Duodenal mucosa (tissue), 2 donors: Measurements from ENCODE around the gene TOPORS.

Experiments
- H3K27ac ChIP-seq: one replicate; pipeline ENCODE4 v1.7.0; 2013; ENCODE audit warnings: low read depth, low read length
- H3K27me3 ChIP-seq, 2 donors: one replicate each; pipeline ENCODE4 v1.7.0; 2013; ENCODE audit warnings: low read length in 2 of 2, control low read depth in 1 of 2; ENCODE audit not compliant: insufficient read depth in 2 of 2, control insufficient read depth in 1 of 2
- H3K36me3 ChIP-seq, 2 donors: one replicate each; pipeline ENCODE4 v1.7.0; 2013; ENCODE audit warnings: low read length in 2 of 2, control low read depth in 1 of 2; ENCODE audit not compliant: insufficient read depth in 2 of 2, control insufficient read depth in 1 of 2
- H3K4me1 ChIP-seq, 2 donors: one replicate each; pipeline ENCODE4 v1.7.0; 2013; ENCODE audit warnings: low read length in 2 of 2, control low read depth in 1 of 2; ENCODE audit not compliant: insufficient read depth in 2 of 2, control insufficient read depth in 1 of 2
- H3K4me3 ChIP-seq, 2 donors: one replicate each; pipeline ENCODE4 v1.7.0; 2013; ENCODE audit warnings: low read length in 2 of 2, low read depth in 1 of 2
- H3K9ac ChIP-seq, 2 donors: one replicate each; pipeline ENCODE4 v1.7.0; 2013; ENCODE audit warnings: low read length in 2 of 2, low read depth in 1 of 2
- H3K9me3 ChIP-seq, 2 donors: one replicate each; pipeline ENCODE4 v1.7.0; 2013; ENCODE audit warnings: low read length in 2 of 2, control low read depth in 1 of 2; ENCODE audit not compliant: control insufficient read depth in 1 of 2

The TOPORS gene

GRCh38 chr9:32516241-32516640, 36.1 kb downstream of the TOPORS start:
- Histone ChIP-seq H3K27ac (no peak overlapping the region), H3K4me1 (no peaks in the 10 kb centered on the region), H3K9ac (no peak overlapping the region), H3K4me3 (no peak overlapping the region), H3K36me3 (no peaks in the 10 kb centered on the region), H3K9me3 (peaks cover 0 to 4% of the 10 kb centered on the region in 2 donors), H3K27me3 (no peaks in the 10 kb centered on the region)

- H3K4me1 ChIP-seq: no peaks in the 10 kb centered on the region
- no peaks in the 10 kb centered on the region for H3K27me3 ChIP-seq
- H3K9ac ChIP-seq: no peak overlapping the region
- no peak overlapping the region for H3K27ac ChIP-seq
- no peaks in the 10 kb centered on the region for H3K9me3 ChIP-seq
- H3K4me3 ChIP-seq: no peak overlapping the region
- H3K36me3 ChIP-seq: no peaks in the 10 kb centered on the region
Observed at GRCh38 chr9:32508728-32509127, 43.7 kb downstream of the TOPORS start.

GRCh38 chr9:32503008-32503407, 49.4 kb downstream of the TOPORS start:
- no peak overlapping the region for H3K27ac ChIP-seq
- H3K4me3 ChIP-seq: no peak overlapping the region
- H3K36me3 ChIP-seq: peaks cover 6 to 19% of the 10 kb centered on the region in 2 donors
- H3K4me1 ChIP-seq: no peaks in the 10 kb centered on the region
- H3K27me3 ChIP-seq: no peaks in the 10 kb centered on the region
- H3K9me3 ChIP-seq: no peaks in the 10 kb centered on the region
- H3K9ac ChIP-seq: no peak overlapping the region

GRCh38 chr9:32502464-32502863, 49.9 kb downstream of the TOPORS start:
- Histone ChIP-seq H3K9ac (no peak overlapping the region), H3K4me1 (no peaks in the 10 kb centered on the region), H3K9me3 (no peaks in the 10 kb centered on the region), H3K4me3 (no peak overlapping the region), H3K27ac (no peak overlapping the region), H3K36me3 (peaks cover 8 to 20% of the 10 kb centered on the region in 2 donors), H3K27me3 (no peaks in the 10 kb centered on the region)

- Histone ChIP-seq H3K4me1 (no peaks in the 10 kb centered on the region), H3K36me3 (peaks cover 8 to 20% of the 10 kb centered on the region in 2 donors), H3K27ac (no peak overlapping the region), H3K9ac (no peak overlapping the region), H3K27me3 (no peaks in the 10 kb centered on the region), H3K9me3 (no peaks in the 10 kb centered on the region), H3K4me3 (no peak overlapping the region)
Observed at GRCh38 chr9:32501868-32502267, 50.5 kb downstream of the TOPORS start.

GRCh38 chr9:32500768-32501167, 51.6 kb downstream of the TOPORS start:
- no peak overlapping the region for H3K9ac ChIP-seq
- no peak overlapping the region for H3K27ac ChIP-seq
- no peaks in the 10 kb centered on the region for H3K27me3 ChIP-seq

GRCh38 chr9:32497921-32498320, 54.5 kb downstream of the TOPORS start:
- Histone ChIP-seq H3K9ac (no peak overlapping the region), H3K9me3 (no peaks in the 10 kb centered on the region), H3K4me1 (no peaks in the 10 kb centered on the region), H3K36me3 (peaks cover 8 to 16% of the 10 kb centered on the region in 2 donors), H3K27me3 (no peaks in the 10 kb centered on the region), H3K4me3 (no peak overlapping the region), H3K27ac (no peak overlapping the region)

More at GRCh38 chr9:32500768-32501167, 51.6 kb downstream of the TOPORS start:
- Histone ChIP-seq H3K9me3 (no peaks in the 10 kb centered on the region), H3K4me1 (no peaks in the 10 kb centered on the region), H3K36me3 (peaks cover 8 to 20% of the 10 kb centered on the region in 2 donors), H3K4me3 (no peak overlapping the region)

GRCh38 chr9:32490601-32491000, 61.8 kb downstream of the TOPORS start:
- Histone ChIP-seq H3K27me3 (no peaks in the 10 kb centered on the region), H3K9me3 (no peaks in the 10 kb centered on the region), H3K27ac (no peak overlapping the region), H3K9ac (no peak overlapping the region), H3K36me3 (peaks cover 13 to 29% of the 10 kb centered on the region in 2 donors), H3K4me1 (no peaks in the 10 kb centered on the region), H3K4me3 (no peak overlapping the region)
